Limb (tissue), 2 donors: Measurements from ENCODE around the gene TMEM178A.
"Not testable (repeated sequence)": the region's sequence is repeated elsewhere in the genome, so short reads cannot be mapped to it uniquely, and the experiment has no call there.

Experiments used
- DNase-seq, 2 donors: peaks; one replicate each; pipeline ENCODE4 v3.0.0-alpha.2; 2016; ENCODE audit errors: extremely low spot score in 2 of 2

Gene TMEM178A

DNA sequence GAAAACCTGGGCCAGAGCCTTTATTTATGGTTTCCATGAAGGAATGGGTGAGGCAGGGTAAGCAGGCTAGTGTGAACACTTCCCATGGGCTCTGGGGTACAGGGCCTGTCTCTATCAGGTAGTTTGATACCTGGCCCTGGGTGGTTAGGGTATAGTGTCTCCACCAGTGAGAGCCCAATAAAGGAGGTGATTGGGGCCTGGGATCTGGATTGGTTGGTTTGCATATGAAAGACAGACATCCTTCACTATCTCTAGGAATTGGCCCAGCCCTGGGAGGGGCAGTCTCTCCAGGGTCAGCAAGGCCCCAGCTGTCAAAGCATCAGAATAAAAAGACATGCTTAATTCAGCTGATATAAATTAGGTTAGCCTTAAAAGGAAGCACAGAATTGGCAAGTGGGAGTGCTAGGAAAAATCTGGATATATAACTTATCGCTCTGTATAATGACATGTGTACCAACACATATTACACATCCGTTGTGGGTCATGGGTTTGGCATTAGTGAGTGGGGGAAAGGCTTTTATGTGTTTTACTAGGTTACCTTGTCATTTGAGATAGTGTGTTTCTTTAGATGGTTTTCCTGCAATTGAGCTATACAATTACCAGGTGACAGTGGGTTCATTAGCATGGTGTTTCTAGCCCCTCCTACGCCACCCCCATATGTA is 18.5 kb upstream of the TMEM178A start:
- no peak for DNase-seq

DNA sequence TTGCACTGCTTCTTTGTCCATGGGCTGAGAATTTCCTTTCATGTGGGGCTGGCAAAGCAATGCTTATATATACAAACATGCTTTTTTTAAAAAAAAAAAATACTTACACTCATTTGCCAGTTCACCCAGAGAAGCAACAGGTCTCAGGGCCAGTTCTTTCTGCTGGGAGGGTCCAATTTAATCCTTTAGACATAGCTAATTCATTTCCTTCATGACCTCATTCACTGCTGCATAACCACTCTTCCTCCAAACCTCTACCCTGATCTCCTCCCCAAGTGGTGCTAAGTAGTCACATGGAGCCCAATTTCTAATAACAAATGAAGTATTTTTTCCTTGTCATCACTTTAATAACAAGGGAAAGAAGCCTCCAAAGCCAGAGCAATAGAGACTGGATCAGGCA is 17.1 kb upstream of the TMEM178A start:
- no peak for DNase-seq

DNA sequence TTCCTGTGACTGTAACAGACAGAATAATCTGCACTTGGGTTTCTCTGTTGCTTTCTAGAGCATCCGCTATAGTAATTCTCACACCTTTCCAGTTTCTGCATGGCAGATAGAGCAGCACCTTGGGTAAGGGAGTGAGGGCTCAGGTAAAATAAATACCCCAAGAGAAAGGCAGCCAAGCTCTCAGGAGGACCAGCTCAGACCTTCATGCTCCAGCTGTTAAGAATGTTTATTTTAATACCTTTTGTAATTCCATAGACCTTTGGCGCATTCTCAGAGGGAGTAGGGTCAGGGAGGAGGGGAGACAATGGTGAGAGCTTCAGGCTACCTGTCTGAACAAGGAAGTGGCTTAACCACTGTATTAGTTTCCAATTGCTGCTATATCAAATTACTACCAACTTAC is 16.2 kb upstream of the TMEM178A start:
- no peak for DNase-seq

DNA sequence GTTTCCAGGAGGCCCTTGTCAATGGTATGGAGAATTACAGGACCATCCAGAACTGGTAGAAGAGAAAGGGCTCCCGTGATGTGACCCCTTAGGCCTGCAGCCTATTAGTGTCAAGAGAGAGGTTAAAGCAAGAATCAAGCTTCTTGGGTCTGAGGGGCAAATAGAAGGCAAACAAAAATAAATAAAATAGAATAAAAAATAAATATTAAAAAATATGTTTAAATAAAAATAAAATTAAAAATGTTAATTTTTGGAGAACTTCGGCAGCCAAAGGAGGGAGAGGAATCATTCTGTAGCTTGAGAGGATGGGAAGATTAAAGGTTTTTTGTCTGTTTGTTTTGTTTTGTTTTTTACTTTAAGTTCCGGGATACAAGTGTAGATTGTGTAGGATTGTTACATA is 15.2 kb upstream of the TMEM178A start:
- no peak for DNase-seq

DNA sequence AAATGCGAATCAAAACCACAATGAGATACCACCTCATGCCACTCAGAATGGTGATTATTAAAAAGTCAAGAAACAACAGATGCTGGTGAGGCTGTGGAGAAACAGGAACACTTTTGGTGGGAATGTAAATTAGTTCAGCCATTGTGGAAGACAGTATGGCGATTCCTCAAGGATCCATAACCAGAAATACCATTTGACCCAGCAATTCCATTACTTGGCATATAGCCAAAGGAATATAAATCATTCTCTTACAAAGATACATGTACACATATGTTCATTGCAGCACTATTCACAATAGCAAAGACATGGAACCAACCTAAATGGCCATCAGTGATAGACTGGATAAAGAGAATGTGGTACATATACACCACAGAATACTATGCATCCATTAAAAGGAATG is 9.5 kb upstream of the TMEM178A start:
- not testable (repeated sequence) for DNase-seq

- DNase-seq: no peak
Observed at GRCh38 chr2:39657287-39657937, 8.3 kb upstream of the TMEM178A start.

DNA sequence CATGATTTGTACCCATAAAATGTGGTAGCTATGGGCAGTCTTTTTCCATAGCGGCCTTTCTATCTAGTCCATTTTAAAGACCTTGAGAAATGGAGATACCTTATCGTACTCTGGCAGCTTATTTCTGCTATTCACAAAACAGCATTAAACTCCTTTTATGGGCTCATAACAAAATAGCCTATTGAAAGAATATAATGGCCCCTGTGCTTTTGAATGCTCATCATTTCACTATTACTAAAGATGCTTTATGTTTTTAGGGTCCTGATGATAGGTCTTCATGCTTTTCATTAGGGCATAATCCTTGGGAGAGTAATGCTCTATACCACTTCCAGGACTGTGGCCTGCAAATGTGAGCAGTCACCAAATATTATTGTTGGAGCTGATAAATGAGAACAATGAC is 7.3 kb upstream of the TMEM178A start:
- no peak for DNase-seq

- DNase-seq: no peak
Observed at GRCh38 chr2:39659765-39660611, 5.7 kb upstream of the TMEM178A start.

DNA sequence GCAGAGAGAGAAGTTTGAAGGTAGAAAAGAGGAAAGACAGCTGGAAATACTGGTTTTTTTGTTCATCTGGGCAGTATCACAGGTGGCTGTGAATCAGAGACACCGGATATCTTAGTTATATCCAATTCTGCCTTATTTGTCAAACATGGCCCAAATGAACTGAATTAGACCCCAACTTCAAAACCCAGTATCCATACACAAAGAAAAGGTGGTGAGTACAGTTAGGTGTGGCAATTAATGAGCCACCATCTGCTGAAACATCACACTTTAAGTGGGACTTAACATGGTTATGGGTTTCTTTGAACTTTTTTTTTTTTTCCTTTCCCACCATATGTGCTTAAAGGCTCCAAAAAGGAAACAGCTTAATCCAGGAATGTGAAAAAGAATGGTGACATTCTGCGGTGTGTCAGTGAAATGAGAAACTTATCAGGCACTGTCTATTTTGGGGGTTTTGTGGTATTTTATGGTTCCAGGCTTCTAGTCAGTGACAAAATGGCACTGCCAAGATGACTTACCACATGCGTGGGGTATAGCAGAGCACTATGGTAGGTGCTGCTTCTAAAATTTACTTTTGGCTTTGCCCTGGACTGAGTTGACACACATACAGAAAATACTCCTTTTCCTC is 5.0 kb upstream of the TMEM178A start:
- no peak for DNase-seq

GRCh38 chr2:39661826-39662225 is 3.9 kb upstream of the TMEM178A start:
- DNase-seq: no peak

DNA sequence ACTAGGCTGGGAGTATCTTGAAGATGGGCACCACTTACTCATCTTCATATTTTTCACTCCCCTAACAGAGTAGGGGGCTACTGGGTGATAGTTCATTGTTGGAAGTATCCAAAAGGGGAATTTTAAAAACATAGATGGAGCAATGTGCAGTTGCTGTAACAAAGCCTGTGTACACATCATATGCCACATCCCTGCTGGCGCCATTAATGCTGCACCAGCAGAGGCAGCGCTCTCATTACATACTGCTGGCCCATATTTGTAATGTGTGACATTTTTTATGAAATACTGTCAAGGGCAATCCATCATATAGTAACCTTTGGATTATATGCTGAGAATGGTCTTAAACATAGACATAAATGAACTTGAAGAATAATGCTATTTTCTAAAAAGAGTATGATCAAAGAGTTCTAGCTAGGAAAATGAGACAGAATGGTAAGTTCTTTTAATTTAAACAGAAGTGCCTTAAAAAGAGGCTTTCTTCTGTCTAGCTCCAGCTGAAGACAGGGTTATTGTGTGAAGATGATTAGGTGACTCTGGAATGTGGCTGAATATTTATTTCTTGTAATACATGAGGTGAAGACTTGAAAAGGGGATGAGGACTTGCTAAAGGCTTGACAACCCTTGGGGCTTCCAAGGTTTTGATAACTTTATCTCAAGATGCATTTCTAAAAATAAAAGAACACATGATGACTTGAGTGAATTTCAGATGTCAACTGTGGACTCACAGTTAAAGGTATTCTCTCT is 2.4 kb upstream of the TMEM178A start:
- no peak for DNase-seq

DNA sequence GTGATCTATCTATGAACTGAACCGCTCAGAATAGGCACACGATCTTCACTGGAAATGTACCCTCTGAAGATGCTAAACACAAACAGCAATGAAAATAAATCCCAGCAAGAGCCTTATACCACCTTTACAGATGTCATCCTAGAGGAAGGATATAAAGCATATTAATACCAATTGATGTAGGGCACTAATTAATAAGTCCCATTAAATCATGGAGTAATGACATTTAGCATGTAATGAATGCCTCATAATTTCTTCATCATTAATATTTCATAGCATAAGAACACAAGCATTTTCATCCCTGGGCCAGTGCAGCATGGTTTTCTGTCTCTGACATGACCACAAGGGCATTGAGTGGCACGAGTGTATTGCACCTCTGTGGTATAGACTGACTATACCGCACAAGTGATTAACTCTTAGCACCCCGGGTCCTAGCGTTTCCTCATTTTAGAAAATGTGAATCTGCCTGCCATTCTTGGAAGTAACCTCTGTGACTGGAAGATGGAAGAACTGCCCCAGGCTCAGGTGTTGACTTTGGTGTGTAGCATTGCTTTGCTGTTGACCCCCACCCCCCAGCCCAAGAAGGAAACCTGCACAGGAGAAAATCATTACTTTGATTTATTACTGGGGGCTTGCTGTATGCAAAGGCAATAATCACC is 1.4 kb upstream of the TMEM178A start:
- DNase-seq: no peak

DNA sequence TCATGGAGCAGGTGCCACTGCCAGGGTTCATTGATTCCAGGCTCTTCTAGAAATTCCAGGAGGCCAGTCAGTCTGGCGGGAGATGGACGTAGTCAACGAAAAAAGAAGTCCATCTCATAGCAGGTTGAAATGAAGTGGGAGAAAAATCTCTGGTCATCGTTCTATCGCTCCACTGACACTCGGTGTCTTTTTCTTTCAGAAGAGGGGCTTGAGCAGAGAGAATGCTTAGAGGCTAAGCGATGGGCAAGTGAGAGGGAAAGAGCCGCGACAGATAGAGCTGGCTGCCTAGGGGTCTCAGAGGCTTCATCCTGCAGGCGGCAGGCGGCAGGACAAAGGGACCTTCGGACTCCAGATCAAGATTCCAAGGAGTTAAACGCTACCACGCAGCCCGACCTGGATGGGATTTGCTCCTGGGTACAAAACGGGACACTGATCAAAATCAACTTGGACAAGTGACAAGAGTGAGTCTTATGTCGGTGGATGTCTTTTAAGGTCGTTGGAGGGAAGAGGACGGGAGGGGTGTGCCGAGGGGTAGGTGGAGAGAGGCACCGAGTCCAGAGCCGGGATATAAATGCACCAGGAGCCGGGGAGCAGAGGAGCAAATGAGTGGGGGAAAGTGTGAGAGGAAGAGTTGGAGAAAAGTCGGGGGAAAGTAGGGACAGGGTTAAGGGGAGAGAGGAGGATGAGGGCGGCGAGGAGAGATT is 677 bp upstream of the TMEM178A start:
- DNase-seq: peak in 1 of 2 donors; percentile 43

DNA sequence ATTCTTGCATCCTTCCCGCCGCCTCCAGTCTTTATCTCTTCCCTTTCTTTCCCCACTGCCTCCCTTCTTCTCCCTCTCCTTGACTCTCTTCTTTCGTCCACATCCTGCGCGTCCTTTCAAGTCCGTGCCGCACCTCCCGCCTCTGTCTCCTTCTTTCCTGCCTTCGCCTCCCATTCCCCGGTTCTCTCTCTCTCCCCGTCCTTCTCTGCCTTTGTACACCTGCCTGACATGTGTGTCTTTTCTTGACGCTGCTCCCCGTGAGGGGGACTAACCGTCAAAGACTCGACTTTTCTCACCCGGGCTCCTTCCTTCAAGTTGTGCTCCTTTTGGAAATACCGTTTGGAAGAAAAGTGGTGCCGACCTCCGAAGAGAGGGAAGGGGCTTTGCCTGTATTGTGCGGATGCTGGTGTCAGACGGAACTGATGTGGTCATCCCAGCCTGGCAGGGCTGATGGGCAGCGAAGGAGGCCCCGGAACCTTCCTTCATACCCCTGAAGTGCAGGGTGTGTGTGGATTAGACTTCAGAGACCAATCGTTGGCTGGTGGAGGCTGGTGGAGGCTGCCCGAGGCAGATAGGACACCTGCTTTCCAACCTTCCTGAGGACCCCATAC is 879 bp downstream of the TMEM178A start:
- peak in 1 of 2 donors; percentile 49 for DNase-seq

DNA sequence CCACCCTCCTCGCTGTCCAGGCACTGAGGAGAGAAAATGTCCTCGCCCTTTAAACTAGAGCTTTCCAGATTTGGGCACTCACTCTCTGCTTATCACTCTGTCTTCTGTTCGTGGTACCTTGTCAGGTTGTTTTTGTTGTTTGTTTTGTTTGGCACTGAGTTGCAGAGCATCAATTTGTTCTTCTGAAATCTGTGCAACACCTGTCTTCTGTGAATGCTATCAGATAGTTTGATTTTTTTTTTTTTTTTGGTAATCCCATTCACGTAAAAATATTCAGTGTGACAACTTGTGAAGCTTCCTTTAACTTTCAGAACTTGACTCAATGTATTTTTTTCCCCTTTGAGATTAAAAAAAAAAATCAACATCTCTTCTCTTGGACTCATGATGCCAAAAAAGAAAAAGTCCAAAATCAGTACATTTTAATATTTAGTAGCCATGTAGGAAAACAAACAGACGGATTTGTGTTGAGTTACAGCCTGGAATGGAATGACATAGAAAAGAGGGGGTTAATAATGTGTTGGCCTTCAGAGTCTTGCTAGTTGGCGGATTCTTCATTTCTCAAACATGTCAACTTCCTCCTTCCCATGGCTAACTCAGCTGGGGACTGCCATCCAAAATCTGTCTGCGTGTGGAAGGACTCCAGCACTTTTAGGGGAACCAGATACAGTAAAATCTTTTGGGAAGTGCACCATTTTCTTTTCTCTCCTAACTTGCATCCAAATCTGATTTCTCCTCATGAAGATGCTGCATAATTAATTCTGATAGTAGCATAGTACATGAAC is 1.6 kb downstream of the TMEM178A start:
- no peak for DNase-seq

DNA sequence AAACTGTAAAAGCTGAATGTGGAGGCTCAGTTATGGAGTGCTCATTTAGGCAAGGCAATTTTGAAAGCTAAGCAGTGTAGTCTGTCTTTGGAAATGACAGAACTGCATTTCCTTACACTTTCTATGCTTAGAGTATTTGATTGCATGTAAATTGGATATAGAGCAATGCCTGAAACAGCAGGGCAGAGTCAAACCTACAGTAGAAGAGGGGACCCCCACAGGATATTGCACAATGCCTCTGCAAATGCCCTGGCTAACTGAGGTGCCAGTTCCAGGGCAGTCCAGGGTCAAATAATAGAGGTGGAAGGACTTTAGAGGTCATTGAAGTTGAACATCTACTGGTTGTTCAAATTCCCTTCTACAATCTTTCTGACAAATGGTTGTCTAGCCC is 2.2 kb downstream of the TMEM178A start:
- no peak for DNase-seq

- DNase-seq: no peak
Observed at GRCh38 chr2:39668576-39669080, 2.9 kb downstream of the TMEM178A start.

DNA sequence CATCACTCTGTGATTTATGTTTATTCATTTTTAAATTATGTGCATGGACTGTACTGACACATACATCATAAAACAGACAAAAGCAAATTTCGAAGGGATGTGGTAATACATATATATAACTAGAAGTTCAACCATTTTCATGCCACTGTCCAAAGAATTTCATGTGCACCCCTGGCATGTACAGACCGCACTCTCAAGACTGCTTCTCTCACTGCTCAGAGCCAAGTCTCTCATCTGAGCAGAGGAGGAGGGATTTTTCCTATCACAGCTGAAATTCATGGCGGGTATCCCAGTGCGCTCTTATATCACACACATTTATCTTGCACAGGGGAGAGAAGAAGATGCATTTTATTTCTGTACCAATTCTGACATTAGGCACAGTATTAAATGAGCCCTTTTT is 5.9 kb downstream of the TMEM178A start:
- no peak for DNase-seq

GRCh38 chr2:39673018-39673417 is 7.3 kb downstream of the TMEM178A start:
- DNase-seq: no peak
